HG02943 (cell line): ENCODE results near the gene EEFSEC.

Experiments used
- ATAC-seq: cut with Tn5 transposase; IDR thresholded peaks from one replicate; pipeline ENCODE4 v1.9.1; 2021; ENCODE audit warnings: mild to moderate bottlenecking, low read depth, moderate library complexity; ENCODE audit not compliant: unreplicated experiment

Gene EEFSEC

DNA sequence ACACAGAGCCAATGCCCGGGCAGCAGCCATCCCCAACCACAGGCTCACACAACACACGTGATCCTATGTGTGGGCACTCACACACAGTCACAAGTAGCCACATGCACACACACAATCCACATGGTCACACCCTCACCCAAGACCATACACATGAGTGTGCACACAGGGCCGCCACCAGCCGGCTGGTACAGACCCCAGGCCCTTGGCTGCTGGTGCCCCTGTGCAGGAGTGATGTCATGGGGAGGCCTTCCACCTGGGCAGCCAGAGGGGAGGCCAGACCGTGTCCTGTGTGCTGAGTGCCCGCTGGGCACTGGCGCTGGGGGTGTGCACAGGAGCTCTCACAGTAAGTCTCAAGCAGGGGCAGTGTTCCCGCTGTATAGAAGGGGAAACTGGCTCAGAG is 276.5 kb downstream of the EEFSEC start:
- ATAC-seq = no peak

DNA sequence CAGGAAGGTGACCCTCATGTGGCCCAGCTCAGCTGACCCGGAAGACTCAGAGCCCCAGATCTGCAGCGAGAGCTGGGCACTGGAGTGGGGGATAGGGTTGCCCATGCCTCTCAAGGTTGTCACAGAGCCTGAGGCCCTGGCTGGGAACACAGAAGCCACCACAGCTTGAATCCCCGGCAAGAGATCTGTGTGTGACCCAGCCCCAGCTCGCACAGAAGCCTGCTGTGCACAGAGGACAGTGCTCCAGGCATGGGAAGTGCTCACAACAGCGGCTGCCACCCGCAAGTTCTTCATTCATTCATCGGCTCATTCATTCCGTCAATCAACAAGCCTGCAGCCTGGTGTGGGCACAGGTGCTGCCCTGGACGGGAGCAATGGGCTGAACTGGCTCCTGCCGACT is 277.0 kb downstream of the EEFSEC start:
- ATAC-seq = no peak

- no peak for ATAC-seq
Observed at GRCh38 chr3:128430731-128431130, 277.4 kb downstream of the EEFSEC start.

DNA sequence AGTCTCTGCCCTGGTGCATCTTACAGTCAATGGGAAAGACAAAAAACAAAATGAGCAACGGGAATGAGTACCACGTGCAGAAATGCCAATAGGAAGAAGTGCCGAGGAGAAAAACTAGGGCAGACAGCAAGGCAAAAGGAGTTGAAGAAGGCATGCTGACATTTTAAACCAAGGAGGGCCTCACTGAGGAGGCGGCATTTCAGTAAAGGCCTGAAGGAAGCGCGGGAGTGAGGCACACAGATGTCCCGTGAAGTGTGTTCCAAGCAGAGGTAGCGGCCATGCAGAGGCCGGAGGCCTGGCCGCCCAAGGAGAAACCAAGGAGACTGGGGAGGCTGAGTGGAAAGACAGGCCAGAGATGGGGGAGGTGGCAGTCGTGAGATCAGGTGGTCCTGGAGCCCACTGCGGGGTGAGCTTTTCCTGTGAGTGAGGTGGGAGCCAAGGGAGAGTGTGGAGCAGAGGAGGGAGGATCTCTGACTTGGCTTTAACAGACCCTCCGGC is 278.6 kb downstream of the EEFSEC start:
- no peak for ATAC-seq

- ATAC-seq = no peak
Observed at GRCh38 chr3:128432301-128432970, 279.2 kb downstream of the EEFSEC start.

DNA sequence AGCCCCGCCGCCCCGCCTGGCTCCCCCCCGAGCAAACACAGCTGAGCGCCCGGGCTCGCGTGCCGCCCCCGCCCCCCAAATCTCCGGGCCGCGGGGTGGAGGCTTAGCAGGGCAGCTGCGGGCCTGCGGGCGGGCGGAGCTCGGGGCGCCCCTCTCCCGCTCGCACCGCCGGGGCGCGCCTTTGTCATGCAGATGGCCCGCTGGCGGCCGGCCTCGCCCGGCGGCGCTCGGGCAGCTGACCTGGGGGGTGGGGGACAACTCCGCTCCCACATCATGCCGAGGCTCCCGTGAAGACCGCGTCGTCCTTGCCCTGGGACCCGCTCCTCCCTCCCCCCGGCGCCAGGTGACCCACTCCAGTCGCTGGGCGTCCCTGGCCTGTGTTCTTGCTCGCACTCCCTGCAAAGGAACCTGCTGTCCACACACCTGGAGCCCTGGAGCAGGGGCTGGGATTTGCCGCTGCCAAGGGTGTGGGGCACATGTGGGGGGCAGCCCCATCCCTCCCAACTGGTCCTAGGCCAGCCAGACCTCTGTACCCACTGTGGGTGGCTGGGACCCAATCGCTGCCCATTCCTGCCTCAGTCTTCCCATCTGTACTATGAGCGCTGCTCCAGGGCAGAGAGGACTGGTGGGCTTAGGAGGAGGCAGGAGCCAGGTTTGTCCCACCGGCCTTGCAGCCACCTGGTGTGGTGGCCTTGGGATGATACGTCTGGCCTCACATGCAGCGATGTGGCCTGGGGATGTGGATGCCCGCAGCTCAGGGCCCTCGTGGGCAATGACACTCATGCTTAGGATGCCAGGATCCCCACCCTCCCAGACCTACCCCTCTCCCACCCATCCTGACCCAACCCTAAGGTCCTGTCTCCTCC is 279.9 kb downstream of the EEFSEC start:
- no peak for ATAC-seq

DNA sequence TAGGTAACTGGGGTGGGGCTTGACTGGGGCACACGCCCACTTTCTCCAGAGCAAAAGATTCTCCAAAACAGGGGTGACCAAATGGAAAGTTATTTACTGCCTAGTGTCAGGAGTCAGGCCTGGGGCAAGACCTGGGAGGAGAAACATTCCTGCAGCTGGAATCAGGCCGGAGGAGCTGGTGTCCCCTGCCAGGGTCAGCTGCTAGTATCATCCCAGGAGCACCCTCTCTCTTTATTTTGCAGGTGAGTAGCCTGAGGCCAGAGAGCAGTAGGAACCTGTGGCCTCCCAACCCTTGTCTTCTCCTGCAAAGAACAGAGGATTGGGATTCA is 280.5 kb downstream of the EEFSEC start:
- ATAC-seq = no peak

DNA sequence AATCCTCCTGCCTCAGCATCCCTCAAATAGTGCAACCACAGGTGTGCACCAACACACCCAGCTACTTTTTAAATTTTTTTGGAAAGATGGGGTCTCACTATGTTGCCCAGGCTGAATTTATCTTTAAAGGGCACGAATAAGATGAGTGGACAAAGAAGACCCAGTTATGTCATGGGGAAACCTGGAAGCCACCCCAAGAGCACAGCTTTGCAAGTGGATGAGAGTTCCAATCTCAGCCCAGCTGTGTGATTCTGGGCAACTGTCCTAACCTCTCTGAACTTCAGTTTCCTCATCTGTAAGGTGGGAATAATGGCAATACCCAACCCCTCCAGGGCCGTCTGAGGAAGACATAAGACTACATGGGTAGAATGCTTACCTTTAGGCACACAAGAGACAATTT is 281.2 kb downstream of the EEFSEC start:
- ATAC-seq = no peak

DNA sequence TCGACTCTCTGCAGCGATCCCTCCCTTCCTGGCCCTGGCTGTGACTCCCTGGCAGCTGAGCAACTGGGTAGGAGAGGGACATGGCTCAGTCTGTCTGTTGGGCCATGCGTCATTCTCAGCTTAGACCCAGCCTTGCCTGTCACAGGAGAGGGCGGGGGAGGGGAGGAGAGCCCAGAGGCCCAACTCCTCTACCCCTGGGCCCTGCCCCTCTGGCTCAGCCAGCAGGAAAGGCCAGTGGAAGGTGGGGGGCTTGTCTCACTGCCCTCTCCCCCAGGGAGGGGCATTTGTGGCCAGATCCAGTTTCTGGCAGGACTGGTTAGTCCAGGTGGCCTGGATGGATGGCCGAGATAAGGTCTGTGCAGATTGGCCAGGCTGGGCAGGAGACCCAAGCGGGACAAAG is 281.8 kb downstream of the EEFSEC start:
- ATAC-seq = no peak

GRCh38 chr3:128435561-128435960 is 282.3 kb downstream of the EEFSEC start:
- ATAC-seq = no peak

DNA sequence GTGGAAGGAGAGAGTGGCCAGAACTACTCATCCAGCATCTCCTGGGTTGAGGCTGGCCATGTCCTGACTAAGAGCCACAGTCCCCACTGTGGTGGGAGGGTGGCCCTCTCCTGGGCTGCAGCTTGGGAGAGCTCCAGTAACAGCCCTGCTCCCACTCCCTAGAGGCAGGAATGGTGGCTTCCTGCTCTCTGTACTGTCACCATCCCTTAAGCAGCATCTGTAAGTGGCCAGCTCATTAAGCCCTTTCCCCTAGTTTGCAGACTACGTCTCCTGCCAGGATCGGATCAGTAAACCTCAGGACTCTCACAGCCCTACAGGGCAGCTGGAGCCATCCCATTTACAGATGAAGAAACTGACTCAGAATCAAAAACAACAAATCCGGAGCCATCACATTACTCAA is 282.9 kb downstream of the EEFSEC start:
- no peak for ATAC-seq

DNA sequence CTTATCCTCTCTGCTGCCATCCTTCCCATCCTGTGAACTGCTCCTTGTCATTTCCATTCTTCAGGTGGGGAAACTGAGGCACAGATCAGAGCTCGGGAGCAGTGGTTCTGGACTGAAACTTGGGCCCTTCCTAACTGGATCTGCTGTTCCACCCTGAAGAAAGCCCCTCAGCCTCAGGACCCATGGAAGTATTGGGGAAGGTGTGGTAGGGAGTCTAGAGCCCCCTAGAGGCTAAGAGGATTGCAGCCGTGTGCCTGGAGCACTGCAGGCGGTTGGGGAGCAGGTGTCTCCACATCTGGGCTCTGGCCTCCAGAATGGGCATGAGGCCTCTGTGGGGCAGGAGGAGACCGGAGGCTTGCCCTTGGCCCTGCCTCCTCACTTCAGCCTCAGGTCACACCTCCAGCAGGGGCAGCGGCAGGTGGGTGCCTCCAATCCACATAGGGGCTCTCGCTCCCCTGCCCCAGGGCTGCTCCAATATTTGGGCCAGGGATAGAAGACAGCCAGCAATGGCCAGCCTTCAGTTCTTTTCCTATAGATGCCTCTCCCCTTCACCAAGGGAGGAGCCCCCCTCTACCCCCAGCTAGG is 285.3 kb downstream of the EEFSEC start:
- ATAC-seq = no peak

- no peak for ATAC-seq
Observed at GRCh38 chr3:128439226-128439625, 285.9 kb downstream of the EEFSEC start.

GRCh38 chr3:128442070-128442469 is 288.8 kb downstream of the EEFSEC start:
- no peak for ATAC-seq

- ATAC-seq = no peak
Observed at GRCh38 chr3:128442949-128443348, 289.7 kb downstream of the EEFSEC start.

DNA sequence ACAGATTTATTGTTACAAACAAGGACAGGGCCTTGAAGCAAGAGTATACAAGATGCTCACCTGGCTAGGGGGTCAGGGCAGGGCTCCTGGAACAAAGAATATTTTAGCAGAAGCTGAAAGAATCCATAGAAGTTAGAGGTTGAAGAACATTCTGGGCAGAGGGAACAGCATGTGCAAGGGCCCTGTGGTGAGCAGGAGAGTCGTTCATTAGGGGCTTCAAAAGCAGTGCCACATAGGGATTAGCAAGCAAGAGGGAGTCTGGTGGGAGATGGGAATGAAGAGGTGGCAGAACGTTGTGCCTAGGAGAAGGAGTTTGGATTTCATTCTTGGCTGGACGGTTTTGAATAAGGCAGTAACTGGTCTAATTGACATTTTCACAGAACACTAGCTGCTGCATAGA is 290.5 kb downstream of the EEFSEC start:
- ATAC-seq = no peak

DNA sequence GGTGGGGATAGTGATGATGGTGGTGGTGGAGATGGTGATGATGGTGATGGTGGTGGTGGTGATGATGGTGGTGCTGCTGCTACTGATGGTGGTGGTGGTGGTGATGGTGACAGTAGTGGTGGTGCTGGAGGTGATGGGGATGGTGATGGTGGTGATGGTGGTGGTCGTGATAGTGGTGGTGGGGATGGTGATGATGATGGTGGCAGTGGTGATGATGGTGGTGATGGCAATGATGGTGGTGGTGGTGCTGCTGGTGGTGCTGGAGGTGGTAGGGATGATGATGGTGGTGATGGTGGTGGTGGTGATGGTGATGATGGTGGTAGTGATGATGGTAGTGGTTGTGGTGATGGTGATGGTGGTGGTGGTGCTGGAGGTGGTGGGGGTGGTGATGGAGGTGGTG is 292.1 kb downstream of the EEFSEC start:
- no peak for ATAC-seq

GRCh38 chr3:128446821-128447220 is 293.5 kb downstream of the EEFSEC start:
- ATAC-seq = no peak

- no peak for ATAC-seq
Observed at GRCh38 chr3:128447561-128448013, 294.3 kb downstream of the EEFSEC start.

GRCh38 chr3:128448491-128448890 is 295.2 kb downstream of the EEFSEC start:
- ATAC-seq = no peak

DNA sequence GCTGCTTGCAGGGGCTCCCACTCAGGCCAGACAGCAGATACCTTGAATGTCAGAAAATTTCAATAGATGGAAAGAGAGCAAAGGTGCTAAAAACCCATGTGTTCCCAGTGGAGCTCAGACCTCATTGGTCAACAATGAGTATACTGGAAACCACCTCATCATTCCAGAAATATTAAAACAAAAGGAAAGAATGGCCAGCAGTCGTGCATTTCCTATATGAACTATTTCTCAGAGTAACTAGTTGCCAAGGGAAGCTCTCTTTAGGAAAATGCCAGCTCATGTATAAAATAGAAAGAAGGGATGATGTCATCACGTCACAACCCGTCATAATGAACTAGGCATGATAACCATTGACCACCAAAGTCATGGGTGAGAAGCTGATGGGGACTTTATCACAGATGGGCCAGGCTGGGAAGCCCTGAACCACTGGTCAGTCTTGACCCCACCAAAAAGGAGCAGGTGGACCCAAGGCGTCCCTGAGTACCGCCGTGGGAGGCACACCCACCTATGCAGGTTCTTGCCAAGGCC is 295.9 kb downstream of the EEFSEC start:
- no peak for ATAC-seq
